Skin epidermis (tissue), 12 donors: ENCODE data around the gene COQ10B.

Experiments used
- H3K27ac ChIP-seq, 21 experiments: fragments of 200-600 bp; sonication (generic) in 11 of 21; one replicate each; pipeline ENCODE4 v1.5.0; 2020; ENCODE audit warnings: mild to moderate bottlenecking in 3 of 21, inconsistent platforms in 2 of 21, moderate library complexity in 2 of 21
- H3K4me3 ChIP-seq, 7 experiments: fragments of 200-600 bp; sonication (generic) in 2 of 7; one replicate each; pipeline ENCODE4 v1.5.0; 2020; ENCODE audit warnings: inconsistent platforms in 2 of 7, mild to moderate bottlenecking in 2 of 7, moderate library complexity in 1 of 7

COQ10B gene

DNA sequence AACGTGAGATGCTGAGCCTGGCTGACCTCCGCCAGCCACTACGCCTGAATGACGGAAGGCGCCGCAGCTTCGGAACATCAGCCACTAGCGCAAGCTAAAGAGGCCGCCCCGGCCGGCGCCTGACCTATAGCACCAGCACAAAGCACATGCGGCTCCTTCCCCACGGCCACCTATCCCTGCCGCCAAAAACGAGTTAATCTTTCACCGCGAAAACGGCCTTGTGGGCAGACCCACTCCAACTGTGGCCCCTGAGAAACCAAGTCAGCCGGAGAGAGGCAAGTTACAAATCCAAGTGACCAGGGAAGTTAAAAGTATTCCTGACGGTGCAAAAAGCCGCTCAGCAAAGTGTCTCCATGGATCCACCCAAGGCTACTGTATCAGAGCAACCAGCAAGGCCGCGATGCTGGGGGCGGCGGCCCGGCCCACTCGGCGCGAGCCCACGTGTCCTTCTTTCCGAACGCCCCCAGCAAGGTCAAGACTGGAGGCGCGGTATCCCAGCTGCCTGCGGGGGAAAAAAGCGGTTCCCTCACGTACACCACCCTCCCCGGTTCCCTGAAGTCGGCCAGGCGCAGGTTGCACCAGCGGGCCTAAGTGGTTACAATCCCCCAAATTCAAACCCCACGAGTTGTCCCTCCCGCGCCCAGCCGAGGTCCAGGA, 45.7 kb downstream of the COQ10B start:
- H3K27ac ChIP-seq, result peak overlapping the region; percentile 79 to 99 (median 93)
- H3K4me3 ChIP-seq, result peak overlapping the region; percentile 65 to 97 (median 91)

DNA sequence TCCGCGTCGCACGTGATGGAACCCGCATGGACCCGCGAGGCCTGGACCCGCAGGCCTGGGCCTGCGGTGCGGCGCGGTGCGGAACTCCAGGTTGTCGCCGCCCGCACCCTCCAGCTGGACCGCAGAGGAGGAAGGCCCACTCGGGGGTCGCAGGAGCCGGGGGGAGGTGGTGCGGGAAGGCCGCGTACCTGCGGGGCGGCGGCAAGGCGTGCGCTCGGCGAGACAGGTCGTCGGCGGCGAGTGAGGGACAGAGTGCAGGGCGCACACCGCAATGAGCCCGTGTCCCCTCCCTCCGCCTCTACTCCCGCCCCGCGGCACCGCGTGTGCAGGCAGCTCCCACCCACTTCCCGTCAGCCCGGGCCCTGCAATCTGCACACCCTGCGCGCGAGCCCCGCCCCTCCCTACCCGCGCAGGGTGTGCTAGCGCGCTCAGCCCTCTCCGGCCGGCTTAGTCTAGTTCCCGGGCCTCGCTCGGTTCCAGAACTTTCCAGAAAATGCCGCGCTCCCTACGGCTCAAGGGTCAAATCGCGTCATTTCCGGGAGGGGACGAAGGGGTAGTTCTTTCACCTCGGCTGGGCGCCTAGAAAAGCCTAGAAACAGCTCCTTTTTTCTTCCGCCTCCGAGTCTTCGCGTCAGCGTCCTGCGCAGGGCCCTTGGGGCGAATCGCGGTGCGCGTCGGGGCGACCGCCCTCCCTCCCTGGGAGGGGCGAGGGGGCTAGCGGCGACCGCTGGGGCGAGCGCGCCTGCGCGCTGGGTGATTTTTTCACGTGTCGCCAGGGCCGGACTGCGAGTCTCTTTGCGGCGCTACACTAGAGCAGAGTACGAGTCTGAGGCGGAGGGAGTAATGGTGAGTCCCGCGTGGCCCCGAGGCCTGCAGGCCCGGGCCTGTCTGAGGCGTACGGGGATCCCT, 46.5 kb downstream of the COQ10B start, which contains the start of the genes HSPD1 and HSPE1:
HSPD1 (minus strand) TSS at position 247 of the 909 bp plus-strand sequence. CDS start 992 bp downstream, outside the sequence.
HSPE1 (plus strand) TSS at position 786 of the 909 bp plus-strand sequence; CDS start at position 844, 58 bp downstream.
- peak within 1 kb of the TSS; percentile 65 to 97 (median 91) for H3K4me3 ChIP-seq

DNA sequence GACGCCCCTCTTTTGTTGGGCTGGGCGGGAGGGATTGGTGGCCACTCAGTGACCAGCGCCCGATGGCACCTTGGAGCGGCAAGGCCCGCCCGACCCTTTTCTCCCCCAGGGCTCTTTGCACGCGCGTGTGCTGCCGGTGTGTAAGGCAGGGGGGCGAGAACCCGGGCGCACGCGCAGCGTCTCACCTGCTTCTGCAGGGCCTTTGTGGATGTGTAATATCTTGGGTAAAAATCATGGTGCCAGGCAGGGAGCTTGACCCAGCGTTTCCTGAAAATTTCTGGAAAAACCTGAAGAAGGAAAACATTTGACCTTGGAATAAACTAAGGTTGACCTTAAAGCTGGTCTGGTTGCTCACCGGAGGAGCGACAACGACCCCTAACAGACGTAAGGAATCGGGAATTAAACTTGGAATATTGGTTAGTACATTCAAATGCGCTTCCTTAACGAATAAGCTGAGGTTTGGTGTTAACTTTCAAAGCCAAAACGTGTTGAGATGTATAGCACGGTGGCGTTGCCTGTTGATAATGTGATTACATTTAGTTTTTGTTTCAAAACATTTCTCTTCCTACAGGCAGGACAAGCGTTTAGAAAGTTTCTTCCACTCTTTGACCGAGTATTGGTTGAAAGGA, 47.3 kb downstream of the COQ10B start:
- H3K27ac ChIP-seq, result peak overlapping the region; percentile 57 to 99 (median 93)
- H3K4me3 ChIP-seq, result peak overlapping the region; percentile 65 to 97 (median 91)

More for the DNA sequence above, 46.5 kb downstream of the COQ10B start, which contains the start of the genes HSPD1 and HSPE1:
- H3K27ac ChIP-seq, result peak within 1 kb of the TSS; percentile 79 to 99 (median 93)

DNA sequence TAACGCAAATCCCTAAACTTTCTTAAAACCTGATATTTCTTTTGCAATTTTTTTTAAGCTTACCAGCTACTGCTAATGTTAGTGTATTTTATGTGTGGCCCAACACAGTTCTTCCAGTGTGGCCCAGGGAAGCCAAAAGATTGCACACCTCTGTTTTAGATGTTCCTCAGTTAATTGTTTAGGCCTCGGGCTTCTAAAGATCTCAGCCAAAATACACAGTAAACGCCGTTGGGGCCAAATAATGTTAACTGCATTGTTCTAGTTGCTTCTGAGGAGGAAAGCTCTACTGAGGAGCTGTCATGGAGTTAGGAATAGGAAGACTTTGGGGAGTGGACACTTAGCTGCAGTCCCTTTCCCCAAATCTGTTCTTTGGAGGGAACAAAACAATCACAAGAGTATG, 48.8 kb downstream of the COQ10B start:
- peak overlapping the region in 5 of 21 experiments; percentile 4 to 98 (median 95) for H3K27ac ChIP-seq
- peak overlapping the region in 1 of 7 experiments; percentile 97 for H3K4me3 ChIP-seq

DNA sequence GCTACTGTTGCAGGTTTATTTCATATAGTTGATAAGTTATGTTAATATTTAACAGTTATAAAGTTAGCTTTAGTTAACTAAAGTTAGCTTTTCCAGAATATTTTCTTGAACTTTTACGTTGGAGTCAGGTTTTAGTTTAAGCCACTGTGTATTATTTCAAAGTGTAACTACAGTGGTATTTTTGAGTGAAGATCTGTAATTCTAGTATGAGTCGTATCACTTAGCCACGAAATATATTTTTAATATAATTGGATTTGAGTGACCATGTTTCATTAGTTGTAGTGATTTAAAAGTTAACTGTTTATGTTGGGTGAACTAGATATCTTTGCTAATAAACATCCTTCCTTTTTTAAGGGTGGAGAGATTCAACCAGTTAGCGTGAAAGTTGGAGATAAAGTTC, 49.3 kb downstream of the COQ10B start:
- peak overlapping the region in 2 of 21 experiments; percentile 93 to 96 for H3K27ac ChIP-seq
- H3K4me3 ChIP-seq, result no peak overlapping the region

DNA sequence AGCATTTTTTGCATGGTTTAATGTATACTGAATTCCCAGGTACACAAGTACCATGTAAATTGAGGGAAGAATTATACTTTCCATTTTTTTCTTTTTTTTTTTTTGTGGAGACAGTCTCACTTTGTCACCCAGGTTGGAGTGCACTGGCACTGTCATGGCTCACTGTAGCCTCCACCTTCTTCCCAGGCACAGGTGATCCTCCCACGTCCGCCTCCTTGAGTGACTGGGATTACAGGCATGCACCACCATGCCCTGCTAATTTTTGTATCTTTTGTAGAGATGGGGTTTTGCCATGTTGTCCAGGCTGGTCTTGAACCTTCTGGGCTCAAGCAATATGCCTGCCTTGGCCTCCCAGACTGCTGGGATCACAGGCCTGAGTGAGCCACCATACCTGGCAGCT, 50.6 kb downstream of the COQ10B start:
- no peak overlapping the region for H3K27ac ChIP-seq
- H3K4me3 ChIP-seq, result no peak overlapping the region

DNA sequence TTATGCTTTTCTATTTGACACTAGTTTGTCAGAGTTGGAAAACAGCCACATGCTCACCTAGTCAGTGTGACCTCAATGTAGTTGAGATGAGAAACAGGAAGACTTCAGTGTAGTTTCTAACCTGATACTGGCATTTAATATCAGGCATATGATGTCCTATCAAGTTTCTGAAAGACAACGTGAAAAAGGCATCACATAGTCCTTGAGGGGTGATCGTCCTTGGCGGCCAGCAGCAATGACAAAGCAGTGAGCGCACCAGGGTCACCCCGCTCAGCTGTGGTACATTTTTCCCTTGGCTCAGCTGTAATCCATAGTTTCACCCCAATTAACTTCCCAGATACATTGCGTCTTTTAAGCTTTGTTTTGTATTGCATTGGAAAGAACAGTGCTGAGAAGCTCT, 51.2 kb downstream of the COQ10B start:
- Histone ChIP-seq H3K4me3 (no peak overlapping the region), H3K27ac (no peak overlapping the region)

DNA sequence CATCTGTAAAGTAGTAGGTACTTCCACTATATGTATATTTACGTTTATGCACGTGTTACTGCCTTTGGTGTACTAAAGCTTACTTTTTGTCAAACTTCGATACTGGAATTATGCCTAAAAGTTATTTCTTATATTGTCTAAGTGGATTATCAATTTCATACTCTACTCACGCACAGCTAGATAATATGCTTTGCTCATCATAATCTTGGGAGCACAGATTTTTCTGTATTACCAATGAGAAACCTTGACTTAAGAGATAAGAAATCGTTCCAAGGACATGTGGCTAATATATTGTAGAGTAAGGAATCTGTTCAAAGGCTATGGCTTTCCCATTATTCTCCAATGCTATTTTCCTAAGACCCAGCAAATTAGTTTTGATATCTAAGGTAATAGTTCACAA, 53.3 kb downstream of the COQ10B start:
- Histone ChIP-seq H3K4me3 (no peak overlapping the region), H3K27ac (no peak overlapping the region)

DNA sequence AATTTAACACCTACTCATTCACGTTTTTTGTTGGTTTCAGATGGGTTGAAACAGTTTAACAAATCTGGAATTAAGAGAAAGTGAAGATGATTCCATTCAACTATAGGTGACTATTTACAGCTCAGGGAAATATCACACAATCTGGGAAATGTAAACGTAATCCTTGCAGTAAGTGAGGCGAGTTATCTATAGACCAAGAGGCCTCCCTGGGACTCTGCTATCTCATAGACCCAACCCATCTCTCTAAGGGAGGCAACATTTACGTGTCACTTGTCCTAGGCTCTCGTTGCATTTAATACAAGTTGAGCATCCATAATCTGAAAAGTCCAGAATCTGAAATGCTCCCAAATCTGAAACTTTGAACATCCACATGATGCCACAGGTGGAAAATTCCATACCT, 60.6 kb downstream of the COQ10B start:
- Histone ChIP-seq H3K4me3 (no peak overlapping the region), H3K27ac (no peak overlapping the region)

DNA sequence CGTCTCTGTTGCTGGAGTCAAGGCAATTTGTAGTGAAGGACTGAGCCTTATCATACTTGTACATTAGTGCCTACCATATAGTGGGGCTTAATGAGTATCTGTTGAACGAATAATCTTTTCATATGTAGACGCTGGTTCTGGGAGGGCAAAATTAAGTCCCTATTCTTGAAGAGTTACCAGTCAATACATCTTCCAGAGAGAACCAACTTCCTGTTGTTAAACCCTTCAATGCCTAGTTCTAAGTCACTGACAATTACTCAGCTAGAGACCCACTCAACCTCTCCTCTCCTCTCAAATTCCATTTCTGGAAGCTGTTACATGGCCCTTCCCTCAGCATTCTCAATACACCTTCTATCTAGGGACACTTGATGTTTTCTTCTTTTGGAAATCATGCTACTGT, 61.4 kb downstream of the COQ10B start:
- Histone ChIP-seq H3K4me3 (peak overlapping the region in 5 of 7 experiments; percentile 79 to 99 (median 95)), H3K27ac (peak overlapping the region in 20 of 21 experiments; percentile 83 to 99 (median 95))

DNA sequence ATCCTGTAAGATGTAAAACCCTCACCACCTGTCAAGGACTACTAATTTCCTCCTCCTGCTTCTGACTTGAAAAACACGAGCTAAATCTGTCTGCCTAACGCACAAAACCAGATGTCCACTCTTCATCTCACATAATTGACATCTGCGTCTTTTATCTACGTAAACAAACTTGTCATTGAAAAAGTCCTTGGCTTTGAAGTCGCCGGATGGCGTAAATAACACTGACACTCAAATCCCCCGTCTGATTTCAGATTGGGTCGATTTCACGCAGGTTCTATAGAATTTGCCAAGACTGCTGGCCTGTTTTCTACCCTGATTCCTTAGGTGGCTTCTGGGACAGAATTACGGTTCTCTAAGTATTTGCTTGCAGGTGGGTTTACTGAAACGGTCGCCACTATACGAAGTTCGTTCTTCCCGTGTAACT, 62.0 kb downstream of the COQ10B start:
- Histone ChIP-seq H3K4me3 (peak overlapping the region; percentile 73 to 99 (median 87)), H3K27ac (peak overlapping the region; percentile 63 to 99 (median 95))

DNA sequence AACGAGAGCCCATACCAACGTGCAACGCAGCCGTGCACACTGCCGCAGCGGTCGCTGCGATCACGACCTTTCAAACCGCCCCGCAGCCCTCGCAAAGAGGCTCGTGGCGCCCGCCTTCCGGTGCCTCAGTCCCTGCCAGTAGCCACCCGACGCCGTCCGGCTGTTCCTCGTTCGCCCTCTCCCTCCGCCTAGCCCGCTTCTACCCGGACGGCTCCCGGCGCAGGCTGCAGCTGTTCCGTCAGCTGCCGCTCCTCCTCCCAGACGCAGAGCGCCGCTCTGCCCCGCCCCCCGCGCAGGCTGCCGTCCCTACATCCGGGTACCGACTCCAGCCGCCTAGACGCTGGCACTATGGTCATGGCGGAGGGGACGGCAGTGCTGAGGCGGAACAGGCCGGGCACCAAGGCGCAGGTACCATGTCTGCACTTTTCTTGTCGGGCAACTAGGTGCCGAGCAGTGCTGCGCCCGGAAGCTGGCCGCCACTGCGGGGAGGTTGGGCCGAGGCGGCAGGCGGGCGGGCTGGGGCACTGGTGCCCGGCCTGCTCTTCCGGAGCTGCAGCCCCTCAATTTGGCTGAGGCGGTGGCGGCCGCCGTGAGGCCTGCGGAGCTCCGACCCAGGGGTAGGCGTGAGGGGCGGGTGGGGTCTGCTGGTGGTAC, 62.5 kb downstream of the COQ10B start, which contains the start of gene MOB4:
MOB4 (plus strand) TSS at position 328 of the 654 bp plus-strand sequence; CDS start at position 349, 21 bp downstream.
- Histone ChIP-seq H3K4me3 (peak within 1 kb of the TSS; percentile 73 to 99 (median 87)), H3K27ac (peak within 1 kb of the TSS; percentile 63 to 99 (median 95))

DNA sequence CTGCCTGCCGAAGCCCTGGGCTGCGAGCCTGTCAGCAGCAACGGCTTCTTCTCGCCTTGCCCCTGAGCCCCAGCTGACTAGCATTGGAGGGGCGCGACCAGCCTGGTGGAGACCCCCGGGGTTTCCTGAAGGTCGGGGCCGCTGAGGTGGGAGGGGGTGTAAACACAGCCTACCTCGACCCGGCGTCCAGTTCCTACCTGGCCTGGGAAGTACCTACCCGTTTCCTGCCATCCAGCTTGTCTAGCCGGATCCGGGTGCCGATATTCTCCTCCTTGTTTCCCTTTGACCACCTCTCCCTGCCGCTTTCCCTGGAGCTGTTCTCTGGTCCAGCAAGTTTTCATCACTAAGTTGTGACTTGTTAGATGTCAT, 63.0 kb downstream of the COQ10B start:
- peak overlapping the region; percentile 63 to 99 (median 95) for H3K27ac ChIP-seq
- peak overlapping the region; percentile 73 to 99 (median 87) for H3K4me3 ChIP-seq

DNA sequence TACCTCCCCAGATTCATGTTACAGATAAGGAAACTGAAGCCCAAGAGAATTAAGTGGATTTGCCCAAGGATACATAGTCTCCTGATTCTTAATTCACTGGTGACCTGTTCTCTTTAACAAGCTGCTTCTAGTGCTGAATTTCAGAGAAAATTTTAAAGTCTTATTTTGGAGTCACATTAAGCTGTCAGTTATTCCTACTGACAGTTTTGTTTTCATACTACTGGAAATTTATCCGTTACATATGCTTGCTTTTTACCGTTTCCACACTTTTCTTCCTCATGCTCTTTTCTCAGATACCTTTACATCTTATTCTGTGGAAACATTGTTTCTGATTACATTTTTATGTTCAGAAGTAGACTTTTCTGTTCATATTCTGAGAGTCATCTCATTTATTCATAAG, 63.8 kb downstream of the COQ10B start:
- H3K27ac ChIP-seq, result peak overlapping the region in 9 of 21 experiments; percentile 16 to 99 (median 93)
- H3K4me3 ChIP-seq, result peak overlapping the region; percentile 73 to 99 (median 87)
